HepG2 (cell line): ENCODE measurements around the gene PNLIP. TPM values are rescaled to one million over a fixed set of nuclear protein-coding genes. Genes with fewer than 3 reads are reported as not detected.

Experiments
- ARNT ChIP-seq: fragments of 450-650 bp; IDR thresholded peaks from 2 replicates; pipeline ENCODE4 v1.6.1; 2017
- HHEX ChIP-seq: IDR thresholded peaks from 2 replicates; pipeline ENCODE4 v1.6.1; 2016; ENCODE audit warnings: control low read depth
- SPEN ChIP-seq: sonication (generic); formaldehyde crosslinking; IDR thresholded peaks from 2 replicates; pipeline ENCODE4 v1.5.1; 2020; ENCODE audit warnings: low read depth, mild to moderate bottlenecking, missing genetic modification reagents
- SRF ChIP-seq: IDR thresholded peaks from 2 replicates; pipeline ENCODE4 v1.6.1; 2011; ENCODE audit warnings: mild to moderate bottlenecking, low read depth, low read length, moderate library complexity
- TBX2 ChIP-seq: sonication (generic); formaldehyde crosslinking; IDR thresholded peaks from 2 replicates; pipeline ENCODE4 v1.5.0; 2020; ENCODE audit warnings: missing genetic modification reagents, mild to moderate bottlenecking, borderline replicate concordance
- TERF1 ChIP-seq: sonication (generic); formaldehyde crosslinking; IDR thresholded peaks from 2 replicates; pipeline ENCODE4 v1.8.0; 2022; ENCODE audit warnings: mild to moderate bottlenecking, missing genetic modification reagents, moderate library complexity
- THAP11 ChIP-seq: IDR thresholded peaks from 2 replicates; pipeline ENCODE4 v1.6.1; 2016; ENCODE audit warnings: missing biosample characterization, missing genetic modification reagents
- ZNF263 ChIP-seq: sonication (generic); formaldehyde crosslinking; IDR thresholded peaks from 2 replicates; pipeline ENCODE4 v1.4.0; 2020; ENCODE audit warnings: missing genetic modification reagents
- ZNF609 ChIP-seq: sonication (generic); formaldehyde crosslinking; IDR thresholded peaks from 2 replicates; pipeline ENCODE4 v1.4.0; 2020; ENCODE audit warnings: mild to moderate bottlenecking, missing genetic modification reagents, borderline replicate concordance
- polyA plus RNA-seq, 8 experiments: library from polyadenylated mRNA; depleted of rRNA in 3 of 8; stranded (reverse) in 7 of 8; unstranded in 1 of 8; fragments of >200 nt; fragmentation: Illumina TruSeq in 4 of 8; extraction: Trizol in 4 of 8; gene quantifications; 2 replicates each; pipeline versions ENCODE4 v1.2.1 to v1.2.3, GENCODE V29; 2011 to 2016; ENCODE audit warnings: low read depth in 4 of 8, missing spikeins in 1 of 8, mixed read lengths in 1 of 8; ENCODE audit not compliant: insufficient read depth in 1 of 8
- total RNA-seq, 5 experiments: library from RNA; depleted of rRNA; stranded (reverse); fragments of >200 nt; fragmentation: Illumina TruSeq; extraction: Trizol; gene quantifications; 2 replicates each; pipeline ENCODE4 v1.2.3, GENCODE V29; 2016; ENCODE audit warnings: low read depth in 1 of 5
- TF ChIP-seq, protein P1 (sequence below), 2 experiments: sonication (generic) in 1 of 2; formaldehyde crosslinking in 1 of 2; IDR thresholded peaks; 2 replicates each; pipeline versions ENCODE4 v1.6.1 to v1.9.0; 2014 to 2022; ENCODE audit warnings: antibody characterized with exemption in 1 of 2, borderline replicate concordance in 1 of 2, inconsistent platforms in 1 of 2, low read depth in 1 of 2, missing genetic modification reagents in 1 of 2

Gene PNLIP
- total and polyA plus RNA-seq, 2 of the 13 experiments (the other 11 are each of a cell fraction or from before 2014, with no cell fraction given) = not detected

- 0 out of 2 replicates have a peak, but pooled peaks have one; percentile 50 for TF ChIP-seq ZNF609 (CRISPR knock-in tag)
- TF ChIP-seq SPEN (CRISPR knock-in tag) = no peak
- no peak for TF ChIP-seq ARNT
- TF ChIP-seq ZNF263 (CRISPR knock-in tag) = no peak
- TF ChIP-seq SRF = no peak
- TF ChIP-seq TERF1 (CRISPR knock-in tag) = no peak
- TF ChIP-seq TBX2 = peak; percentile 68
- TF ChIP-seq THAP11 (CRISPR knock-in tag) = no peak
- TF ChIP-seq, protein P1, sequence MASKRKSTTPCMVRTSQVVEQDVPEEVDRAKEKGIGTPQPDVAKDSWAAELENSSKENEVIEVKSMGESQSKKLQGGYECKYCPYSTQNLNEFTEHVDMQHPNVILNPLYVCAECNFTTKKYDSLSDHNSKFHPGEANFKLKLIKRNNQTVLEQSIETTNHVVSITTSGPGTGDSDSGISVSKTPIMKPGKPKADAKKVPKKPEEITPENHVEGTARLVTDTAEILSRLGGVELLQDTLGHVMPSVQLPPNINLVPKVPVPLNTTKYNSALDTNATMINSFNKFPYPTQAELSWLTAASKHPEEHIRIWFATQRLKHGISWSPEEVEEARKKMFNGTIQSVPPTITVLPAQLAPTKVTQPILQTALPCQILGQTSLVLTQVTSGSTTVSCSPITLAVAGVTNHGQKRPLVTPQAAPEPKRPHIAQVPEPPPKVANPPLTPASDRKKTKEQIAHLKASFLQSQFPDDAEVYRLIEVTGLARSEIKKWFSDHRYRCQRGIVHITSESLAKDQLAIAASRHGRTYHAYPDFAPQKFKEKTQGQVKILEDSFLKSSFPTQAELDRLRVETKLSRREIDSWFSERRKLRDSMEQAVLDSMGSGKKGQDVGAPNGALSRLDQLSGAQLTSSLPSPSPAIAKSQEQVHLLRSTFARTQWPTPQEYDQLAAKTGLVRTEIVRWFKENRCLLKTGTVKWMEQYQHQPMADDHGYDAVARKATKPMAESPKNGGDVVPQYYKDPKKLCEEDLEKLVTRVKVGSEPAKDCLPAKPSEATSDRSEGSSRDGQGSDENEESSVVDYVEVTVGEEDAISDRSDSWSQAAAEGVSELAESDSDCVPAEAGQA (IDR thresholded peaks at IDR 0.05; ENCODE audit: low read depth) = no peak
- TF ChIP-seq, protein P1 (CRISPR knock-in tag; IDR thresholded peaks at IDR 0.05; ENCODE audit: borderline replicate concordance) = no peak
- peak; percentile 79 for TF ChIP-seq HHEX (CRISPR knock-in tag)
These were observed 44.2 kb downstream of the PNLIP start (continued) for GRCh38 chr10:116589926-116590325.
